WI38 (cell line): ENCODE data around the gene DGKG.

Source experiments
- H3K4me3 ChIP-seq: 2 replicates; pipeline ENCODE4 v1.5.1; 2011; ENCODE audit warnings: low read depth, mild to moderate bottlenecking, control low read depth, low read length
- TF ChIP-seq, protein P1 (sequence below): IDR thresholded peaks from 2 replicates; pipeline ENCODE4 v1.5.1; 2012; ENCODE audit warnings: low read depth, mild to moderate bottlenecking, control low read depth, low read length

The DGKG gene

DNA sequence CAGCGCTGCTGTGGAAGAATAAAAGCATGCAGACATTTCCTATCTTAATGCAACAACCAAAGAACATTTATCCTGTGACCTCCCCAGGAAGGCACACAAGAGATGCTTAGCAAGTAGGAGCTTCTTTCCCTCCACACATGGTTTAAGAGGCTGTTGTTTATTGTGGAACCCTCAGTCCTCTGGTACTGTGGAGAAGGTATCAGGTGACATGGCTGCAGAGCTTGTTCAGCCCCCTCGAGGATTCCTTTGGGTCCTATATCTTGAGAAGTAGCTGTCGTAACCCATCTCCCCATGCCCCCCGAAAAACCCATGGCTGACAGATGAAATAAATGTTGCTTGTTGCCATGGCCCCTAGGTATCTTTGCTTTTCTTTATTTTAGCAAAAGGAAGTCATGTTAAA, 232.8 kb downstream of the DGKG start:
- H3K4me3 ChIP-seq: no peak overlapping the region
- TF ChIP-seq, protein P1, sequence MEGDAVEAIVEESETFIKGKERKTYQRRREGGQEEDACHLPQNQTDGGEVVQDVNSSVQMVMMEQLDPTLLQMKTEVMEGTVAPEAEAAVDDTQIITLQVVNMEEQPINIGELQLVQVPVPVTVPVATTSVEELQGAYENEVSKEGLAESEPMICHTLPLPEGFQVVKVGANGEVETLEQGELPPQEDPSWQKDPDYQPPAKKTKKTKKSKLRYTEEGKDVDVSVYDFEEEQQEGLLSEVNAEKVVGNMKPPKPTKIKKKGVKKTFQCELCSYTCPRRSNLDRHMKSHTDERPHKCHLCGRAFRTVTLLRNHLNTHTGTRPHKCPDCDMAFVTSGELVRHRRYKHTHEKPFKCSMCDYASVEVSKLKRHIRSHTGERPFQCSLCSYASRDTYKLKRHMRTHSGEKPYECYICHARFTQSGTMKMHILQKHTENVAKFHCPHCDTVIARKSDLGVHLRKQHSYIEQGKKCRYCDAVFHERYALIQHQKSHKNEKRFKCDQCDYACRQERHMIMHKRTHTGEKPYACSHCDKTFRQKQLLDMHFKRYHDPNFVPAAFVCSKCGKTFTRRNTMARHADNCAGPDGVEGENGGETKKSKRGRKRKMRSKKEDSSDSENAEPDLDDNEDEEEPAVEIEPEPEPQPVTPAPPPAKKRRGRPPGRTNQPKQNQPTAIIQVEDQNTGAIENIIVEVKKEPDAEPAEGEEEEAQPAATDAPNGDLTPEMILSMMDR: no peak

DNA sequence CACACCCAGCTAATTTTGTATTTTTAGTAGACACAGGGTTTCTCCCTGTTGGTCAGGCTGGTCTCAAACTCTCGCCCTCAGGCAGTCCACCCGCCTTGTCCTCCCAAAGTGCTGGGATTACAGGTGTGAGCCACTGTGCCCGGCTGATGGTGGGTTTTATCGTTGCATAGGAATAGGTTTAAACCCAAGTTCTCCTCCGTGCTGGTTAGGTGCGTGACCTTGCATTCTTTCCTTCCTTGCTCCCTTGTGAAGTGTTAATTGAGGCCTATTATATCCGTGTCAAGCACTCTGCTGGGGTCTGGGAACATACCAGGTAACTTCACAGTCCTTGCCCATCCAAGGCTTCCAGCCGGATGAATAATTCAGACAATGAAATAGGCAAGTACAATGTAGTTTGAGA, 233.9 kb downstream of the DGKG start:
- no peak overlapping the region for H3K4me3 ChIP-seq
- TF ChIP-seq, protein P1: no peak

DNA sequence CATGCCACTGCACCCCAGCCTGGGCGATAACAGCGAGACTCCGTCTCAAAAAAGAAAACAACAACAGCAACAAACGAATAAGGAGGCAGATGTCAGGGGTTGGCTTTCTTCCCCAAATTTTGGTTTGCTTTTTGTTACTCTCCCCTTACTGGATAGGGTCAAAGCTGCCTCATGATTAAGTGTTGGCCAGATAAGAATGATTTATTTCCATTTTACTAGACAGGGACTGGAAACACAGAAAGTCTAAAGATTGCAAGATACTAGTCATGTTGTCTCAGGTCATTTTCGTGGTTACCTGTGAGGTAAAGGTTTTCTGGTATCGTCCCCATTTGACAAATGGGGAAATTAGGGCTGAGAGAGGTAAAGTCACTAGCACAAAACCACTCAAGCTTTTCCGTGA, 234.6 kb downstream of the DGKG start:
- no peak overlapping the region for H3K4me3 ChIP-seq
- TF ChIP-seq, protein P1: no peak

DNA sequence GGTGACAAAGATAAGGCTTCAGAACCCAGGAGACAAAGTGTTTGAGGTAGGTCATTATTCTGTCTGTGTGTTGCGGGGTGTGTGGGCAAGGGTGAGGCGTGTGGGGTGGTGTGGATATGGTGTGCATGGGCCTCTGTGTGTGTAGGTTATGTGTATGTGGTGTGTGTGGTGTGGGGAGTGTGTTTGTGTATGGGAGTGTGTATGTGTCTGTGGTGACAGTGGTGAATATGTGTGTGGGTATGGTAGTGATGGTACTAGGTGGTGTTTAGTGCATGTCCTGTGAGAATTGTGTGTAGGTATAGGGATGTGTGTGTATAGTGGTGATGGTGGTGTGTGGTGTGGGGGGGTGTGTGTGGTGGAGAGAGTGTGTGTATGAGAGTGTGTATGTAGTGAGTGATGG, 236.9 kb downstream of the DGKG start:
- TF ChIP-seq, protein P1: no peak
- no peak overlapping the region for H3K4me3 ChIP-seq

DNA sequence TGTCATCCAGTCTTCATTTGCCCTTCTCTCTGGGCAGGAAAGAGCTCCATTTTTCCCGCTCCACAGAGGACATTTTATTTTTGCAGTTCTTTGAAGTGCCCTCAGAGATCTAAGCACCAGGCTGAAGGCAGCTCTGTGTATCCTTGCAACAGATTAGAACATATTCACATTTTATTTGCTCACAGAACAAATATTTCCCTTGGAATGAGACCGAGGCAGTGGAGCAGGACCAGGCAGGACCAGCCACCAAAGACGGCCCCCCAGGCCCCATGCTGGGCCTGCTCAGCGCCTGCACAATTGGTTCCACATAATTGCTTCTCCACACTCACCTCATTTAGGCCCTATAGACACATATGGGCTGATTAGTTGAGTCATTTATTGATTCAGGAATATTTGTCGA, 237.4 kb downstream of the DGKG start:
- no peak overlapping the region for H3K4me3 ChIP-seq
- TF ChIP-seq, protein P1: no peak

DNA sequence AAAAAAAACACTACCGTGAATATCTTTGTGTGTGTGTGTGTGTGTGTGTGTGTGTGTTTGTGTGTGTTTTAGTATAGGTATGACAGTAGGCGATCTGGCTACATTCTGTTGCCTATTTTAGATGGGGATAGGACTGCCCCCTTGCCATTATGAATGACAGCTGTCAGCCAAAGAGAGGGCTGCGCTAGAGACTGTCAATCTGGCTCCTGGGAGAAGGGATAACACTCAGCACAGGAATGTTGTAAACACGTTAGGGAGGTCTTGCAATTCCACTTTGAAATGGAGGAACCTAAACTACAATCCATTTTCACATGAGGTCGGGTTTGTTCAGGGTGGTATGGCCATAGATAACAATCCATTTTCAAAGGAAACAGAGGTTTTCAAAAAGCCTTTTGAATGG, 239.0 kb downstream of the DGKG start:
- no peak overlapping the region for H3K4me3 ChIP-seq
- TF ChIP-seq, protein P1: no peak

DNA sequence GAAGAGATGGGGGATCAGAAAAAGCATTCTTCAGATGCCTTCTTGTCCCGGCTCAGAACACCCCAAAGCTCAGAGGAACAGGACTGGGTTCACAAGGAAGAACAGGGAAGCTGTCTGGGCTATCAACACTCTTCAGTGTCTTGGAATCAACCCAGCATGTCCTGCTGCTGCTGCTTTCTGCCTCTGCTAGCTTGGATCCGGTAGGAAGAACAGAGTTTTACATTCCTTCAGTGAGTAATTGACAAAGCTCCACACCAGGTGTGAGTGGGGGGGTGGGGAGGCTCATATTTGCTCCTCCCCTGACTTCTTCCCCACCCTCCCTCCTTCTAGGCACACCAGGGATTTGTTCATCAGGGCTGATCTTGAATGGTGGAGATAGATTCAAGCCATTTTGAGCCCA, 240.1 kb downstream of the DGKG start:
- H3K4me3 ChIP-seq: no peak overlapping the region
- TF ChIP-seq, protein P1: no peak

DNA sequence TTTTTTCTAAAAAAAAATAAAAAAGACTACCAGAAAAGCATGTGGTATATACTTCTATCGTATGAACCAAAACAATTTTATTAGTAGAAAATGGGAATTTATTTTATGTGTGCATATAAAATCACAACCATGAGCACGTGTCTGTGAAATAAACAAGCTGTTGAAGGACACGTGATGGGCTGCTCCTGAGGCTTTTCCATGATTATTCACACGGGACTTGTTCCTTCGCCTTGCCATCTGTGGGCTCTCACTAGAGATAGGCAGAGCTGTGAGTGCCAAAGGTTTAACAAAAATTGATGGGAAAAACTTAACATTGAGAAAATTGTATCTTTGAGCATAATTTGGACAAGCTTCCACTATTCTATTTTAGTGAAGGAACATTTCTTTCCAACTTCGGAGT, 240.8 kb downstream of the DGKG start:
- TF ChIP-seq, protein P1: no peak

More for the DNA sequence above, 240.8 kb downstream of the DGKG start:
- no peak overlapping the region for H3K4me3 ChIP-seq
